Measurements from ENCODE around the gene ENDOV.

The ENDOV gene

DNA sequence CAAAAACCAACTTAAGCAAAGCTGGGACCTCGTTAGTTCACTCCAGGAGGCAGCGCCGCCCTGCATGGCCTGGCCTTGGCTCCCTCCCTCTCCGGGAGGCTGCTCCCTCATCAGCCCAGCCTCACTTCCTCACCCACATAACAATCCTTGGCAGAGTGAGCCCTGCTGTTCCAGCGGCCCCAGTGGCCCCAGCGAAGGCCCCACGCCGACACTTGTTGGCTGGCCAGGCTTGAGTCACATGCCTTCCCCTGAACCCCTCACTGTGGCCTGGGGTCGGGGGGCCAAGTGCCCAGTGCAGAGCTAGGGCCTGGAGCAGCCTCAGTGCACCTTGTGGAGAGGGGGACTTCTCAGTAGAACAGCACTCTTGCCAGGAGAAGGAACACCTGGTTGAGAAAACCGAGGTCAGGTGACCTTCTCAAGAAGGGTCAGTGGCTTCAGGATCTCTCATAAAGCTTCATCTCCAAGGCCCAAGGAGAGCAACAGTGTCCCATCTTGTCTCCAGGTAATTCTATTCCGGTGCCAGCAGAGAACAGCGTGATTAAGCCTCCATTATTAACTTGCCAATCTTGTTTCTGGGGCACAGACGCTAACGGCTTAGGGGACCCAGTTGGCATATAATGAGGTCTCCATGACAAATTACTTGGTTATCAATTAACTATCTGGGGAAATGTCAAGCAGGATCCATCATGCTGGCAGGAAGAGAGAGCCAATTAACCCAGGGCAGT lies 26.8 kb downstream of the ENDOV start:
- Histone ChIP-seq H3K9ac (ENCODE audit: low read depth, low read length) (no peak overlapping the region), H3K4me3 (ENCODE audit: low read depth in 1 of 2, low read length in 2 of 2) (no peak overlapping the region), H3K27ac (ENCODE audit: low read length) (no peak overlapping the region), H2AFZ (ENCODE audit: low read depth, low read length) (no peak overlapping the region), H3K9me3 (ENCODE audit: insufficient read depth, low read length, severe bottlenecking) (no peaks in the 10 kb centered on the region), H3K4me2 (ENCODE audit: insufficient read depth, low read length) (no peak overlapping the region), H3K36me3 (ENCODE audit: insufficient read depth, low read length) (no peaks in the 10 kb centered on the region), H3K27me3 (ENCODE audit: insufficient read depth, low read length, poor library complexity) (no peaks in the 10 kb centered on the region), H4K20me1 (ENCODE audit: insufficient read depth, low read length) (peaks cover 9% of the 10 kb centered on the region), H3K4me1 (ENCODE audit: insufficient read depth, low read length) (no peaks in the 10 kb centered on the region), H3K79me2 (ENCODE audit: insufficient read depth, low read length) (no peaks in the 10 kb centered on the region)
- DNase-seq: no peak
- no peak for TF ChIP-seq CTCF (IDR thresholded peaks at IDR 0.05; ENCODE audit: borderline replicate concordance, extremely low read depth, low read length, poor library complexity, severe bottlenecking)
- TF ChIP-seq EZH2 (IDR thresholded peaks at IDR 0.05; ENCODE audit: borderline replicate concordance, low read depth, low read length, severe bottlenecking): no peak
- ATAC-seq (ENCODE audit: insufficient read depth, low read depth): no peak

DNA sequence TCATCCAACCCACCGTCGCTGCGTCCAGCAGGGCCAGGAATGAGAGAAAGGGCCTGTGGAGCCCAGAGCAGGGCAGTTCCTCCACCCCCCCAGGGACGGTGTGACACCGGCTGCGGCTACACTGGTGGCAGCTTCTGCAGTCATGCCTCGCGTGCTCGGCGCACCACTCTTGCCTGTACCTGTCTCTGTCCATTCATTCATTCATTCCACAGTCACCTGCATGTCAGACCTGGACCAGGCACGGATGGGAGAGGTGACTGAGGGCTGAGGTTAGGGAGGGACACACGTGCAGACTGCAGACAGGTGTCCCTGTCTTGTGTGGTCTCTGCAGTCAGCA lies 27.3 kb downstream of the ENDOV start:
- H3K79me2 ChIP-seq (ENCODE audit: insufficient read depth, low read length): no peaks in the 10 kb centered on the region
- TF ChIP-seq CTCF (IDR thresholded peaks at IDR 0.05; ENCODE audit: borderline replicate concordance, extremely low read depth, low read length, poor library complexity, severe bottlenecking): no peak
- no peak for TF ChIP-seq EZH2 (IDR thresholded peaks at IDR 0.05; ENCODE audit: borderline replicate concordance, low read depth, low read length, severe bottlenecking)
- no peak overlapping the region for H3K4me2 ChIP-seq (ENCODE audit: insufficient read depth, low read length)
- no peaks in the 10 kb centered on the region for H3K9me3 ChIP-seq (ENCODE audit: insufficient read depth, low read length, severe bottlenecking)
- no peaks in the 10 kb centered on the region for H3K36me3 ChIP-seq (ENCODE audit: insufficient read depth, low read length)
- H2AFZ ChIP-seq (ENCODE audit: low read depth, low read length): no peak overlapping the region
- no peaks in the 10 kb centered on the region for H3K4me1 ChIP-seq (ENCODE audit: insufficient read depth, low read length)
- H3K27ac ChIP-seq (ENCODE audit: low read length): no peak overlapping the region
- H4K20me1 ChIP-seq (ENCODE audit: insufficient read depth, low read length): peaks cover 9% of the 10 kb centered on the region
- no peaks in the 10 kb centered on the region for H3K27me3 ChIP-seq (ENCODE audit: insufficient read depth, low read length, poor library complexity)
- no peak overlapping the region for H3K4me3 ChIP-seq (ENCODE audit: low read depth in 1 of 2, low read length in 2 of 2)
- H3K9ac ChIP-seq (ENCODE audit: low read depth, low read length): no peak overlapping the region
- ATAC-seq (ENCODE audit: insufficient read depth, low read depth): no peak
- DNase-seq: no peak

DNA sequence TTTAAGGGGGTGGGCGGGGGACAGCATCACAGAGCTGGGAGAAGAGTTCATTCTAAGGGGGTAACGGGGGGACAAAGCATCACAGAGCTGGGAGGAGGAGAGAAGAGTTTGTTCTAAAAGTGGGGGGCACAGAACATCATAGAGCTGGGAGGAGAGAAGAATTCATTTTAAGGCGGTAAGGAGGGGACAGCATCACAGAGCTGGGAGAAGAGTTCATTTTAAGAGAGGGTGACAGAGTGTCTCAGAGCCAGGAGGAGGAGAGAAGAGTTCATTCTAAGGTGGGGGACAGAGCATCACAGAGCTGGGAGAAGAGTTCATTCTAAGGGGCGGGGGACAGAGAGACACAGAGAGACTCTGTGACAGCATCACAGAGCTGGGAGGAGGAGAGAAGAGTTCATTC lies 27.8 kb downstream of the ENDOV start:
- no peak overlapping the region for H3K4me3 ChIP-seq (ENCODE audit: low read depth in 1 of 2, low read length in 2 of 2)
- no peak overlapping the region for H2AFZ ChIP-seq (ENCODE audit: low read depth, low read length)
- TF ChIP-seq CTCF (IDR thresholded peaks at IDR 0.05; ENCODE audit: borderline replicate concordance, extremely low read depth, low read length, poor library complexity, severe bottlenecking) (no peak), EZH2 (IDR thresholded peaks at IDR 0.05; ENCODE audit: borderline replicate concordance, low read depth, low read length, severe bottlenecking) (no peak)
- no peaks in the 10 kb centered on the region for H3K4me1 ChIP-seq (ENCODE audit: insufficient read depth, low read length)
- no peaks in the 10 kb centered on the region for H3K27me3 ChIP-seq (ENCODE audit: insufficient read depth, low read length, poor library complexity)
- H3K27ac ChIP-seq (ENCODE audit: low read length): no peak overlapping the region
- H3K4me2 ChIP-seq (ENCODE audit: insufficient read depth, low read length): no peak overlapping the region
- H3K36me3 ChIP-seq (ENCODE audit: insufficient read depth, low read length): no peaks in the 10 kb centered on the region
- H4K20me1 ChIP-seq (ENCODE audit: insufficient read depth, low read length): peaks cover 9% of the 10 kb centered on the region
- no peaks in the 10 kb centered on the region for H3K79me2 ChIP-seq (ENCODE audit: insufficient read depth, low read length)
- ATAC-seq (ENCODE audit: insufficient read depth, low read depth) (no peak), DNase-seq (no peak)
- H3K9ac ChIP-seq (ENCODE audit: low read depth, low read length): no peak overlapping the region
- no peaks in the 10 kb centered on the region for H3K9me3 ChIP-seq (ENCODE audit: insufficient read depth, low read length, severe bottlenecking)

All from DND-41 (cell line).